ENCODE data around the gene GOLGB1. TPM values are rescaled to one million over a fixed set of nuclear protein-coding genes. Genes with fewer than 3 reads are reported as not detected.

The GOLGB1 gene
- polyA plus RNA-seq, 2 of the 4 experiments (the other 2 are of a cell fraction): 11.9 to 27.0 TPM

GRCh38 chr3:121768452-121768851, 18.9 kb upstream of the GOLGB1 start:
- WGBS (ENCODE audit: missing lambda C conversion rate): 61% methylated on average over 2 of the region's 2 CpGs
- H3K4me2 ChIP-seq: no peak overlapping the region
- TF ChIP-seq KDM5A (IDR thresholded peaks at IDR 0.05) (no peak), EHF (CRISPR knock-in tag; IDR thresholded peaks at IDR 0.05) (no peak), MYC (IDR thresholded peaks at IDR 0.05; ENCODE audit: borderline replicate concordance, low read length) (no peak), HOXA7 (CRISPR knock-in tag; IDR thresholded peaks at IDR 0.05) (no peak), ATOH8 (CRISPR knock-in tag; IDR thresholded peaks at IDR 0.05; ENCODE audit: low read depth) (no peak), TFCP2L1 (CRISPR knock-in tag; IDR thresholded peaks at IDR 0.05) (no peak), HDAC2 (IDR thresholded peaks at IDR 0.05) (no peak), FOSB (CRISPR knock-in tag; IDR thresholded peaks at IDR 0.05) (no peak), ZNF302 (CRISPR knock-in tag; IDR thresholded peaks at IDR 0.05) (no peak), NPAS2 (CRISPR knock-in tag; IDR thresholded peaks at IDR 0.05; ENCODE audit: borderline replicate concordance) (no peak), FOSL2 (IDR thresholded peaks at IDR 0.05) (no peak), FOSL2 (CRISPR knock-in tag; IDR thresholded peaks at IDR 0.05) (no peak), CHD2 (IDR thresholded peaks at IDR 0.05; ENCODE audit: low read length, partially characterized antibody) (no peak), ZC3H11A (IDR thresholded peaks at IDR 0.05) (no peak), ZSCAN20 (CRISPR knock-in tag; IDR thresholded peaks at IDR 0.05) (no peak), RARB (CRISPR knock-in tag; IDR thresholded peaks at IDR 0.05) (no peak), PBX3 (IDR thresholded peaks at IDR 0.05) (no peak), CEBPB (IDR thresholded peaks at IDR 0.05) (no peak)
- POLR2A ChIA-PET: no interaction called here
- ATAC-seq: no peak
- CTCF ChIA-PET: no interaction called here
- no peak for FAIRE-seq
- DNase-seq (ENCODE audit: low read depth in 1 of 2, low spot score in 1 of 2): no peak
- no peak overlapping the region for H3K4me3 ChIP-seq
- H3K27ac ChIP-seq: no peak overlapping the region
- H3K4me1 ChIP-seq: no peaks in the 10 kb centered on the region
- no peaks in the 10 kb centered on the region for H3K9me3 ChIP-seq

DNA sequence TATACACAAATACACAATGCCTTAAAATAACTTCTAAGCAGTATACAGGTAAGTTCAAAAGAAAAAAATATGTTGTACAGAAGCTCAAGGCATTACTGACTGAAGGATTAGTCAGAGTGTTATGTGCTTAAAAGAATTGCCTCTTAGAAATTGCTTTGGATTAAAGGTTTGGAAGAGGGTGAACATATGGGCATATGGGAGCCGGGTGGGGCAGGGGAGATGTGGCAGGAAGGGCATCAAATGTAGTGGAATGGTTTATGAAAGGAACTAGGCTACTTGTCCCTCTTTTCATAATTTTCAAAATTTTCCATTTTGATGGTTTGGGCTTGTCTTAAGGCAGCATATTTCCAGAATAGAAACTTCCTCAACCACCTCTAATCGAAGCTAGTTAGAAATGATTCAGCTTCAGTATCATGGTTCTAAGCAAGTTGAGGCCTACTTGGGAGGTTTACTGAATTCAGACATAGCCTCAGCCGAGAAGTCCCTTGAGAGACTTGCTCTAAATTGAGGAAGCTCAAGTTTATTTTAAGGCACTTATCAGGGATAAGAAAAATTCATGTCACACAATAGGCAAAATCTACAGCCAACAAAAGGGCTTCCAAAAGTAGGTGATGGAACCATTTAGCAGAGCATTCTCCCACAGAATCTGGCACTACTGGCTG, 10.1 kb upstream of the GOLGB1 start:
- FAIRE-seq: no peak
- CTCF ChIA-PET: interaction anchor here (0.6 to 1.3 kb wide), 3 partner anchors 10 to 213 kb away, joined by 3 to 4 read pairs (median 4); no protein-coding TSS in a partner anchor
- no peak for ATAC-seq
- H3K9me3 ChIP-seq: no peaks in the 10 kb centered on the region
- no peak for DNase-seq (ENCODE audit: low read depth in 1 of 2, low spot score in 1 of 2)
- POLR2A ChIA-PET: no interaction called here
- H3K4me1 ChIP-seq: no peaks in the 10 kb centered on the region
- no peak overlapping the region for H3K27ac ChIP-seq
- H3K4me3 ChIP-seq: no peak overlapping the region
- WGBS (ENCODE audit: missing lambda C conversion rate): 13% methylated on average over 3 of the region's 3 CpGs
- H3K4me2 ChIP-seq: no peak overlapping the region
- no peak for TF ChIP-seq CBX8 (IDR thresholded peaks at IDR 0.05)
- TF ChIP-seq TFCP2L1 (CRISPR knock-in tag; IDR thresholded peaks at IDR 0.05): no peak
- TF ChIP-seq EP300 (IDR thresholded peaks at IDR 0.05): no peak
- no peak for TF ChIP-seq TP53 (CRISPR knock-in tag; IDR thresholded peaks at IDR 0.05)
- TF ChIP-seq ZSCAN20 (CRISPR knock-in tag; IDR thresholded peaks at IDR 0.05): no peak
- TF ChIP-seq RCOR1 (IDR thresholded peaks at IDR 0.05; ENCODE audit: low read depth, low read length): no peak
- TF ChIP-seq HES2 (IDR thresholded peaks at IDR 0.05): no peak
- TF ChIP-seq KDM1A (IDR thresholded peaks at IDR 0.05; ENCODE audit: low read depth): no peak
- no peak for TF ChIP-seq FOXS1 (CRISPR knock-in tag; IDR thresholded peaks at IDR 0.05)
- no peak for TF ChIP-seq SMC3 (IDR thresholded peaks at IDR 0.05)
- TF ChIP-seq USF2 (IDR thresholded peaks at IDR 0.05): no peak
- no peak for TF ChIP-seq HEYL (CRISPR knock-in tag; IDR thresholded peaks at IDR 0.05)
- no peak for TF ChIP-seq GATA3 (IDR thresholded peaks at IDR 0.05; ENCODE audit: borderline replicate concordance)
- TF ChIP-seq POLR2A (IDR thresholded peaks at IDR 0.05; ENCODE audit: low read length): no peak
- no peak for TF ChIP-seq CHD4 (IDR thresholded peaks at IDR 0.05; ENCODE audit: borderline replicate concordance)
- no peak for TF ChIP-seq HDAC2 (IDR thresholded peaks at IDR 0.05)
- no peak for TF ChIP-seq HOXB13 (CRISPR knock-in tag; IDR thresholded peaks at IDR 0.05; ENCODE audit: low read depth)
- no peak for TF ChIP-seq HOXB5 (CRISPR knock-in tag; IDR thresholded peaks at IDR 0.05)
- no peak for TF ChIP-seq MYC (IDR thresholded peaks at IDR 0.05; ENCODE audit: borderline replicate concordance, low read length)
